ENCODE measurements around the gene DDX24. TPM values are rescaled to one million over a fixed set of nuclear protein-coding genes. Genes with fewer than 3 reads are reported as not detected.

DDX24 gene
- total RNA-seq, 2 donors from 2014 or later: 131 to 137 TPM

DNA sequence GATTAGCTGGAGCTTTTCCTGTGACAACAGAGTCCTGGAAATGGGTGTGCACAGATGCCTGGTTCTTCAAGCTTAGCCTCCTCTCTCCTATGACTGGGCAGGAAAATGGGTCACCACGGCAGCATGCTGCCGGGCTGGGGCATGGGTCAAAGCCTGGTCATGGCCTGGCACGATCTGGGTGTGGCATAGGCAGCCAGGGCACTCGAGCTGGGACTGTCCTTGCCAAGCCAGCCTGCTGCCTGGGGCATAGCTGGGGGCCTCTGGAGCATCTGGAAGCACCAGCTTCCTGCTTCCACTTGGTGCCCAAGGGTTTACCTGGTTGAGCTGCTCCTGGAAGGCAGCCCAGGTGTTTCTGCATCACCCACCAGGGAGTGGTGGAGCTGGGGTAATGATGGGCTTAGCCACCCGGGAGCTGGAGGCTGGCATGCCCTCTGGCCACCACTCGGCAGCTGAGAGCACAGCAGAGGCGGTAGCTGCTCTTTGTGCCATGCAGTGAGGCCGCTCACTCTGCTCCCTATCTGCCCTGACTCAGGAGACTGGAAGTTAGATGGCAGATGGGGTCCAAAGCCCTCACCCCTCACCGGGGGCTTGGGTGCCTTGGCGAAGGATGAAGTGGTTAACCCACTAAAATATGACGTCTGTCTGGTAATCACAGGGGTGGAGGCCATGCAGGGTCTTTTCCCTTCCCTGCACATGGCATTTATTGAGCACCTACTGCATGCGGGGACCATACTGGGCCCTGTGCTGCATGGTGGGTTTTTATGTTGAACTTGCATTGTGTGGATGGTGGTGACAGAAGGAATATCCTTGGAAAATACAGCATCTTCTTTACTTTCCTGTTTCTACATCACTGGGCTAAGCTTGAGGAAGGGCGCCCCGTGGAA, 53.2 kb downstream of the DDX24 start:
- no peak overlapping the region for H3K4me3 ChIP-seq (ENCODE audit: low read length)
- H3K4me1 ChIP-seq (ENCODE audit: control insufficient read depth, insufficient read depth, low read length): peaks cover 2% of the 10 kb centered on the region
- Mint-ChIP-seq H3K36me3 (ENCODE audit: low read depth) (no peaks in the 10 kb centered on the region), H3K9me3 (no peaks in the 10 kb centered on the region), H3K4me1 (peaks cover 10% of the 10 kb centered on the region), H3K27ac (no peak overlapping the region), H3K4me3 (peak overlapping the region; percentile 60), H3K27me3 (ENCODE audit: insufficient read depth) (no peaks in the 10 kb centered on the region)
- H3K9ac ChIP-seq (ENCODE audit: extremely low read depth, low read length, poor library complexity, severe bottlenecking): no peak overlapping the region
- 93% methylated on average over 11 to 14 of the region's 14 CpGs for WGBS, 2 experiments (ENCODE audit: insufficient coverage in 1 of 2, insufficient read length in 1 of 2)
- no peaks in the 10 kb centered on the region for H3K27me3 ChIP-seq (ENCODE audit: control insufficient read depth, insufficient read depth, low read length, poor library complexity, severe bottlenecking)
- no peaks in the 10 kb centered on the region for H3K36me3 ChIP-seq (ENCODE audit: control insufficient read depth, insufficient read depth, low read length)
- H3K9me3 ChIP-seq (ENCODE audit: control insufficient read depth, low read length): no peaks in the 10 kb centered on the region
- DNase-seq: no peak
- H3K27ac ChIP-seq (ENCODE audit: low read depth, low read length): no peak overlapping the region
- TF ChIP-seq CTCF (conservative IDR thresholded peaks at IDR 0.05): no peak

GRCh38 chr14:94026889-94027469, 54.0 kb downstream of the DDX24 start:
- no peak for TF ChIP-seq CTCF (conservative IDR thresholded peaks at IDR 0.05)
- H3K27me3 ChIP-seq (ENCODE audit: control insufficient read depth, insufficient read depth, low read length, poor library complexity, severe bottlenecking): no peaks in the 10 kb centered on the region
- peak overlapping the region; percentile 73 for H3K4me3 ChIP-seq (ENCODE audit: low read length)
- Mint-ChIP-seq H3K27me3 (ENCODE audit: insufficient read depth) (no peaks in the 10 kb centered on the region), H3K9me3 (no peaks in the 10 kb centered on the region), H3K4me3 (peak overlapping the region; percentile 60), H3K4me1 (peaks cover 18% of the 10 kb centered on the region), H3K27ac (no peak overlapping the region), H3K36me3 (ENCODE audit: low read depth) (no peaks in the 10 kb centered on the region)
- H3K27ac ChIP-seq (ENCODE audit: low read depth, low read length): no peak overlapping the region
- no peaks in the 10 kb centered on the region for H3K36me3 ChIP-seq (ENCODE audit: control insufficient read depth, insufficient read depth, low read length)
- H3K4me1 ChIP-seq (ENCODE audit: control insufficient read depth, insufficient read depth, low read length): peaks cover 8% of the 10 kb centered on the region
- H3K9ac ChIP-seq (ENCODE audit: extremely low read depth, low read length, poor library complexity, severe bottlenecking): no peak overlapping the region
- DNase-seq: no peak
- no peaks in the 10 kb centered on the region for H3K9me3 ChIP-seq (ENCODE audit: control insufficient read depth, low read length)
- 57 to 64% methylated on average over 12 to 17 of the region's 17 CpGs for WGBS, 2 experiments (ENCODE audit: insufficient coverage in 1 of 2, insufficient read length in 1 of 2)

- Mint-ChIP-seq H3K27me3 (ENCODE audit: insufficient read depth) (no peaks in the 10 kb centered on the region), H3K27ac (no peak within 1 kb of the TSS), H3K4me1 (peaks cover 21% of the 10 kb centered on the region), H3K36me3 (ENCODE audit: low read depth) (no peaks in the 10 kb centered on the region), H3K9me3 (no peaks in the 10 kb centered on the region), H3K4me3 (peak within 1 kb of the TSS; percentile 60)
- H3K27me3 ChIP-seq (ENCODE audit: control insufficient read depth, insufficient read depth, low read length, poor library complexity, severe bottlenecking): no peaks in the 10 kb centered on the region
- H3K9ac ChIP-seq (ENCODE audit: extremely low read depth, low read length, poor library complexity, severe bottlenecking): peak within 1 kb of the TSS; percentile 34
- peaks cover 8% of the 10 kb centered on the region for H3K4me1 ChIP-seq (ENCODE audit: control insufficient read depth, insufficient read depth, low read length)
- peak within 1 kb of the TSS; percentile 73 for H3K4me3 ChIP-seq (ENCODE audit: low read length)
- H3K27ac ChIP-seq (ENCODE audit: low read depth, low read length): no peak within 1 kb of the TSS
- peak; percentile 99 for DNase-seq
- 1 to 17% methylated on average over 2 to 74 of the region's 74 CpGs for WGBS, 2 experiments (ENCODE audit: insufficient coverage in 1 of 2, insufficient read length in 1 of 2)
- no peak for TF ChIP-seq CTCF (conservative IDR thresholded peaks at IDR 0.05)
- H3K9me3 ChIP-seq (ENCODE audit: control insufficient read depth, low read length): no peaks in the 10 kb centered on the region
- no peaks in the 10 kb centered on the region for H3K36me3 ChIP-seq (ENCODE audit: control insufficient read depth, insufficient read depth, low read length)
Observed at GRCh38 chr14:94026173-94026888, 54.7 kb downstream of the DDX24 start, which contains the start of gene OTUB2. OTUB2 (plus strand) TSS chr14:94026340; CDS start chr14:94026538, 198 bp downstream.

Measured in endodermal cell (in vitro differentiated cells).